Adrenal gland (tissue), 12 donors: ENCODE measurements around the gene HSP90AB1. TPM values are rescaled to one million over a fixed set of nuclear protein-coding genes. Genes with fewer than 3 reads are reported as not detected.

Experiments
- DNase-seq, 7 donors: peaks; one replicate each; pipeline ENCODE4 v3.0.0-alpha.2; 2019 to 2020
- H3K27ac ChIP-seq, 5 donors: fragments of 200-600 bp; sonication (generic) in 4 of 5; 1 replicate in 3 of 5; 2 replicates in 2 of 5; pipeline versions ENCODE4 v1.5.1 to v1.8.0; 2016 to 2020; ENCODE audit warnings: mild to moderate bottlenecking in 1 of 5
- H3K27me3 ChIP-seq: fragments of 200-600 bp; 2 replicates; pipeline ENCODE4 v1.8.0; 2021
- H3K36me3 ChIP-seq, 2 donors: fragments of 200-600 bp; replicated peaks in 1 of 2; 1 replicate in 1 of 2; 2 replicates in 1 of 2; pipeline versions ENCODE4 v1.5.1 to v1.8.0; 2018 to 2022
- H3K4me1 ChIP-seq, 2 donors: fragments of 200-600 bp; replicated peaks in 1 of 2; 1 replicate in 1 of 2; 2 replicates in 1 of 2; pipeline versions ENCODE4 v1.5.1 to v1.8.0; 2018 to 2021
- H3K4me3 ChIP-seq, 4 donors: fragments of 200-600 bp; sonication (generic) in 3 of 4; one replicate each; pipeline ENCODE4 v1.5.1; 2016 to 2018
- H3K9me3 ChIP-seq, 3 donors: fragments of 200-600 bp; sonication (generic) in 1 of 3; replicated peaks in 1 of 3; 1 replicate in 2 of 3; 2 replicates in 1 of 3; pipeline versions ENCODE4 v1.5.1 to v1.8.0; 2016 to 2021
- POLR2A ChIP-seq, 2 donors: fragments of 450-650 bp; IDR thresholded peaks; one replicate each; pipeline ENCODE4 v1.6.1; 2017; ENCODE audit warnings: antibody characterized with exemption in 2 of 2, mild to moderate bottlenecking in 2 of 2, moderate library complexity in 1 of 2
- WGBS, 4 donors: extraction: QIAGEN DNeasy Blood & Tissue Kit in 2 of 4; methylation state at CpG; one replicate each; pipeline versions ENCODE4 v1.1.5 to v1.1.7; 2013 to 2017; 5-methylcytosine and 5-hydroxymethylcytosine counted together
- intact Hi-C, 2 donors: fragments of 100-400 bp; cut with DNase I; formaldehyde crosslinking; loops; one replicate each; pipeline versions ENCODE4 v1.14.1 to v1.15.0; 2022 to 2023
- polyA plus RNA-seq, 3 donors: library from polyadenylated mRNA; stranded (reverse); fragments of 200-250 nt in 2 of 3; fragments of 350-450 nt in 1 of 3; fragmentation: Illumina TruSeq in 1 of 3; extraction: RNeasy Lipid Tissue Mini Kit (QIAGEN cat#74804) in 1 of 3; gene quantifications; one replicate each; pipeline ENCODE4 v1.2.3, GENCODE V29; 2013 to 2014
- total RNA-seq, 9 donors: library from RNA; depleted of rRNA in 4 of 9; stranded (reverse); fragments of >200 nt in 4 of 9; fragments of 120-200 nt in 1 of 9; fragmentation: NEBNext Ultra II Directional in 1 of 9; extraction: Animal tissue kit (Norgen Biotek cat#: 25700) in 1 of 9; gene quantifications; one replicate each; pipeline versions ENCODE4 v1.1.0 to v1.2.4, GENCODE V29; 2013 to 2023
- TF ChIP-seq, protein P1 (sequence below), 6 experiments: fragments of 450-650 bp in 4 of 6; fragments of 200-600 bp in 2 of 6; sonication (generic) in 1 of 6; IDR thresholded peaks; 1 replicate in 5 of 6; 2 replicates in 1 of 6; pipeline versions ENCODE4 v1.5.1 to v1.8.0; 2016 to 2021; ENCODE audit warnings: antibody characterized with exemption in 6 of 6, mild to moderate bottlenecking in 2 of 6, moderate library complexity in 1 of 6
- donor health status: healthy with polysubstance abuse.
- donor health status: Bipolar disorder and iron deficiency.
- donor health status: DM: yes; HTN: yes; CAD: no.
- donor health status: DM: no; HTN: no; CAD: no.
- donor health status: DM: no; HTN: no; CAD: no.
- donor health status: DM: yes; HTN: yes; CAD: no.

Gene HSP90AB1
- total and polyA plus RNA-seq, 12 donors: 275 to 2,249 (median 857) TPM

GRCh38 chr6:44216677-44217331, 30.1 kb upstream of the HSP90AB1 start, which contains the start of gene MYMX:
Gene MYMX, plus strand, starts transcription at chr6:44216926. Its CDS starts 546 bp downstream, at chr6:44217472.
- intact Hi-C loops: loop anchor here in 1 of 2 donors (5.0 kb wide), 1 partner anchor 40 kb away; no protein-coding TSS in a partner anchor
- Histone ChIP-seq H3K9me3 (no peaks in the 10 kb centered on the region), H3K4me1 (peaks cover 13 to 43% of the 10 kb centered on the region in 2 donors), H3K36me3 (no peaks in the 10 kb centered on the region), H3K4me3 (no peak within 1 kb of the TSS), H3K27ac (peak within 1 kb of the TSS in 2 of 5 donors; percentile 90 to 91), H3K27me3 (no peaks in the 10 kb centered on the region)
- WGBS, 4 donors: 43 to 62% (median 61%) methylated on average over 6 to 7 of the region's 7 CpGs
- TF ChIP-seq POLR2A (IDR thresholded peaks at IDR 0.05): no peak
- TF ChIP-seq, protein P1, sequence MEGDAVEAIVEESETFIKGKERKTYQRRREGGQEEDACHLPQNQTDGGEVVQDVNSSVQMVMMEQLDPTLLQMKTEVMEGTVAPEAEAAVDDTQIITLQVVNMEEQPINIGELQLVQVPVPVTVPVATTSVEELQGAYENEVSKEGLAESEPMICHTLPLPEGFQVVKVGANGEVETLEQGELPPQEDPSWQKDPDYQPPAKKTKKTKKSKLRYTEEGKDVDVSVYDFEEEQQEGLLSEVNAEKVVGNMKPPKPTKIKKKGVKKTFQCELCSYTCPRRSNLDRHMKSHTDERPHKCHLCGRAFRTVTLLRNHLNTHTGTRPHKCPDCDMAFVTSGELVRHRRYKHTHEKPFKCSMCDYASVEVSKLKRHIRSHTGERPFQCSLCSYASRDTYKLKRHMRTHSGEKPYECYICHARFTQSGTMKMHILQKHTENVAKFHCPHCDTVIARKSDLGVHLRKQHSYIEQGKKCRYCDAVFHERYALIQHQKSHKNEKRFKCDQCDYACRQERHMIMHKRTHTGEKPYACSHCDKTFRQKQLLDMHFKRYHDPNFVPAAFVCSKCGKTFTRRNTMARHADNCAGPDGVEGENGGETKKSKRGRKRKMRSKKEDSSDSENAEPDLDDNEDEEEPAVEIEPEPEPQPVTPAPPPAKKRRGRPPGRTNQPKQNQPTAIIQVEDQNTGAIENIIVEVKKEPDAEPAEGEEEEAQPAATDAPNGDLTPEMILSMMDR (IDR thresholded peaks at IDR 0.05): no peak
- DNase-seq: no peak

DNA sequence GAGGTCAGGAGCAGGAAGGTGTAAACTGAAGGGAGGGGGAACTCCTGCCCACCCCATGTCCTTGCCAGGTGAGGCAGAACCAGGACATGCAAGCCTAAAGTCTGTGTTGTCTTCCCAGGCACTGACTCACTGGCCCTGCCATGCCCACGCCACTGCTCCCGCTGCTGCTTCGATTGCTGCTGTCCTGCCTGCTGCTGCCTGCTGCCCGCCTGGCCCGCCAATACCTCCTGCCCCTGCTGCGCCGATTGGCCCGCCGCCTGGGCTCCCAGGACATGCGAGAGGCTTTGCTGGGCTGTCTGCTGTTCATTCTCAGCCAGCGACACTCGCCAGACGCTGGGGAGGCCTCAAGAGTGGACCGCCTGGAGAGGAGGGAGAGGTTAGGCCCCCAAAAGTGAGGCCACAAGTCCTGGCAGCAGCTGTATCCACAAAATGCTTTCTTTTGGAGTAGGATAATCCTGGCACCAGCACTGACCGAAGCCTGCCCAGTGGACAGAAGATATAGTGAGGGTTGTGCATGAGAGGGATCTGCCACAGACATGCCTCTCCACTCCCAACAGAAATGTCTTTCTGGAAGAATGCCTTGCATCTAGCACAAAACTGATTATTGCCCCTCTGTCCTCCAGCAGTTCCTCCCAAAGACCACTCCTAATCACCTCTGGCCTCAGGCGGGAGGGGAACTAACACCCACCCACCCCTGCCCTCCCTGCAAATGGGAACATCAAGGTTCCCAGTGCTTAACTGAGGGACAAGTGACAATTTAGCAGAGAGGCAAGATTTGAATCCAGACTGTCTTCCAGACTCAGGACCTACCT, 29.4 kb upstream of the HSP90AB1 start:
- no peaks in the 10 kb centered on the region for H3K9me3 ChIP-seq
- H3K4me3 ChIP-seq: no peak overlapping the region
- WGBS, 4 donors: 49 to 82% (median 67%) methylated on average over 12 to 16 of the region's 16 CpGs
- no peak for TF ChIP-seq POLR2A (IDR thresholded peaks at IDR 0.05)
- TF ChIP-seq, protein P1 (IDR thresholded peaks at IDR 0.05): no peak
- DNase-seq: peak in 1 of 7 donors; percentile 73
- H3K27me3 ChIP-seq: no peaks in the 10 kb centered on the region
- no peaks in the 10 kb centered on the region for H3K36me3 ChIP-seq
- intact Hi-C loops: loop anchor here in 1 of 2 donors (5.0 kb wide), 1 partner anchor 40 kb away; no protein-coding TSS in a partner anchor
- peaks cover 21 to 49% of the 10 kb centered on the region in 2 donors for H3K4me1 ChIP-seq
- H3K27ac ChIP-seq: peak overlapping the region in 2 of 5 donors; percentile 90 to 91

- peak; percentile 79 to 91 (median 86) for DNase-seq
- 0 to 3% (median 2%) methylated on average over 3 to 45 of the region's 45 CpGs for WGBS, 4 donors
- Histone ChIP-seq H3K36me3 (no peaks in the 10 kb centered on the region), H3K27me3 (no peaks in the 10 kb centered on the region), H3K4me1 (peaks cover 37 to 63% of the 10 kb centered on the region in 2 donors), H3K9me3 (no peaks in the 10 kb centered on the region), H3K27ac (peak overlapping the region; percentile 37 to 91 (median 89)), H3K4me3 (peak overlapping the region in 3 of 4 donors; percentile 18 to 82 (median 49))
- intact Hi-C loops: loop anchor here in 1 of 2 donors (5.0 kb wide), 1 partner anchor 42 kb away; no protein-coding TSS in a partner anchor
- peak; percentile 66 to 83 for TF ChIP-seq POLR2A (IDR thresholded peaks at IDR 0.05)
- TF ChIP-seq, protein P1 (IDR thresholded peaks at IDR 0.05): no peak
Measured at GRCh38 chr6:44219053-44219814, 27.7 kb upstream of the HSP90AB1 start.
